ENCODE data around the gene ENO1.
"Not testable (repeated sequence)": the region's sequence is repeated elsewhere in the genome, so short reads cannot be mapped to it uniquely, and the experiment has no call there.

ENO1 gene

DNA sequence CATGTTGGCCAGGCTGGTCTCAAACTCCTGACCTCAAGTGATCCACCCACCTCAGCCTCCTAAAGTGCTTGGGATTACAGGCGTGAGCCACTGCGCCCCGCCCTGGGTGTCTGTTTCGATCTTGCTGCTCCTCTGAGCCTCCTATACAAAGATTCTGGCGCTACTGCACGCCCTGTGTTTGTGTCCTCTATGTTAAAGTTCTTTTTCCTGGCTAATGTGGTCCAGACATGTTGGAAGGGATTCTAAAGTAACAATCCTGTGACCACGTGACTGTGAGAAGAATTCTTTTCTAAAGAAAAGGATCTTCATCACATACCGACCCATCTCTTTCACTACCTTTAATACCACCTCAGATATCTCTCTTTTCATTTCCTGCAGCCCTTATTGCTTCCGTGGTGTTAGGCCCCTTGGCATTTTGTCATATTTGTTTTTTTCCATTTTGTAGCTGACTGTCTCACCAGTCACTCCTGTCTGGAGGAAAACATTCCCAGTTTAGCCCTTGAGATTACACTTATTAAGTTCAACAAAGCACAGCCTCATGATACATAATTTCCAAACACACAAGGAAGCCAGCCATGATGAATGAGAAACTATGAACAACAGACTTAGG, 27.2 kb upstream of the ENO1 start:
- Histone ChIP-seq H3K36me3 (replicated peaks) (no peaks in the 10 kb centered on the region), H3K4me1 (no peaks in the 10 kb centered on the region; the same call in 1 of the 2 replicates), H3K27me3 (ENCODE audit: low read depth) (no peaks in the 10 kb centered on the region), H3K4me3 (no peak overlapping the region), H3K9me3 (no peaks in the 10 kb centered on the region)
- in situ Hi-C loops (cut with MboI; ENCODE audit: low sequenced_read_pairs), result no loop called here
- DNase-seq (ENCODE audit: low spot score in 2 of 2), result peak in 1 of 2 experiments; percentile 32

DNA sequence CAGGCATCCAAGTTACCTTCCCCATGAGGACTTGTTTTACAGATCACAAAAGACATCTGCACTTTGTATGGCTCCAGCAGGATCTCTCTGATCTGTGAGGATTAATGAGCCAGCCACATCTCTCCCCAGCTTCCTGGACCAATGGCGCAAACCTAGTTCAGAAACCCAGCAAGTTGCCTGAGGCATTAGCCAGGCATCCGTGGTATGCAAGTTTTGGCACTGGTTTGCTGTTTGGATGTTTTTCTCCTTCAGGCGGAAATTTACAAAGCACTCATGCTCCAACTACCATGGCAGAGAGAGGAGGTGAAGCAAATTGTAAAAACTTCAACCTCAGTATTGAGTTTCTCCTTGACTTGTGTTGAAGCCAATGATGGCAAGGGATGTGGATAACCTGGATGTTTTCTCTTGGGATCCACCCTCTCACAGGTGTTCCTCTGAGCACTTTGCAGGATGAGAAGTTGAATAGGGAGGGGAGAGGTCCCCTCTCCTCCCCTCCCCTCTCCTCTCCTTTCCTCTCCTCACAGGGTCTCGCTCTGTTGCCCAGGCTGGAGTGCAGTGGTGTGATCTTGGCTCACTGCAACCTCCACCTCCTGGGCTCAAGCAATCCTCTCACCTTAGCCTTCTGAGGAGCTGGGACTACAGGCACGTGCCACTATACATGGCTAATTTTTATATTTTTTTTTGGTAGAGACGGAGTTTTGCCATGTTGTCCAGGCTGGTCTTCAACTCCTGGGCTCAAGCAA, 25.6 kb upstream of the ENO1 start:
- in situ Hi-C loops (cut with MboI; ENCODE audit: low sequenced_read_pairs), result no loop called here
- Histone ChIP-seq H3K27me3 (ENCODE audit: low read depth) (no peaks in the 10 kb centered on the region), H3K4me1 (no peaks in the 10 kb centered on the region; the same call in 1 of the 2 replicates), H3K4me3 (no peak overlapping the region), H3K9me3 (no peaks in the 10 kb centered on the region), H3K36me3 (replicated peaks) (no peaks in the 10 kb centered on the region)
- peak in 1 of 2 experiments; percentile 56 for DNase-seq (ENCODE audit: low spot score in 2 of 2)

DNA sequence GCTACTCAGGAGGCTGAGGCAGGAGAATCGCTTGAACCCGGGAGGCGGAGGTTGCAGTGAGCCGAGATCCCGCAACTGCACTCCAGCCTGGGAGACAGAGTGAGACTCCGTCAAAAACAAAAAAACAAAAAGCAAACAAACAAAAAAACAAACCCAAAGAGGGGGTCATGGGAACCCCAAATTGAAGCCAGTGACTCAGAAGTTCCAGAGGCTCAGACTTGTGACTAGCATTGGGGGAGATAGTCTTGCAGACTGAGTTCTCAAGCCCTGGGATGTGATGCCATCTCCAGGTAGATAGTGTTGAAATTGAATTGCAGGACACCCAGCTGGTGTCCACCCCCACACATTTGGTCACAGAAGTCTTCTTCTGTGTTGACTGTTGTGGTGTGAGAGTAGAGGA, 24.9 kb upstream of the ENO1 start:
- in situ Hi-C loops (cut with MboI; ENCODE audit: low sequenced_read_pairs), result no loop called here
- H3K27me3 ChIP-seq (ENCODE audit: low read depth), result no peaks in the 10 kb centered on the region
- no peak for DNase-seq (ENCODE audit: low spot score in 2 of 2)
- H3K4me1 ChIP-seq, result no peaks in the 10 kb centered on the region; the same call in 1 of the 2 replicates
- no peak overlapping the region for H3K4me3 ChIP-seq
- H3K9me3 ChIP-seq, result no peaks in the 10 kb centered on the region
- no peaks in the 10 kb centered on the region for H3K36me3 ChIP-seq (replicated peaks)

DNA sequence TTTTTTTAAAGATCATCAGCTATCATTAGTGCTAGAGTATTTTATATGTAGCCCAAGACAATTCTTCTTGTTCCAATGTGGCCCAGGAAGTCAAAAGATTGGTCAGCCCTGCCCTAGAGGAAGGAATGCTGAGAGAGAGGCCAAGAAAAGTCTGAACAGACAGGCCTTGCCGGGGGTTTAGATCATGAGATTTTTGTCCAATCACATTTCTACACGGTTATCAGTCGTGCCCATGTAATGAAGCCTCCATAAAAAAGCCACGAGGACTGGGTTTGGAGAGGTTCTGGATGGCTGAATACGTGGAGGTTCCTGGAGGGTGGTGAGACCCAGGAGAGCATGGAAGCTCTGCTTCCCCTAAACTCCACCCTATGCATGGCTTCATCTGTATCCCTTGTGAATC, 24.3 kb upstream of the ENO1 start:
- in situ Hi-C loops (cut with MboI; ENCODE audit: low sequenced_read_pairs), result no loop called here
- DNase-seq (ENCODE audit: low spot score in 2 of 2), result no peak

DNA sequence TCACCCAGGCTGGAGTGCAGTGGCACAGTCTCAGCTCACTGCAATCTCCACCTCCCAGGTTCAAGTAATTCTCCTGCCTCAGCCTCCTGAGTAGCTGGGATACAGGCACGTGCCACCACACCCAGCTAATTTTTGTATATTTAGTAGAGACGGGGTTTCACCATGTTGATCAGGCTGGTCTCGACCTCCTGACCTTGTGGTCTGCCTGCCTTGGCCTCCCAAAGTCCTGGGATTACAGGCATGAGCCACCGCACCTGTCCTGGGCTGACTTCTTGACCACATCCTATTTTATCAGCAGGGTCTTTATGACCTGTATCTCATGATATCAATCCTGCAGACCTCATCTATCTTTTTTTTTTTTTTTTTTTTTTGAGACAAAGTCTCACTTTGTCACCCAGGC, 22.2 kb upstream of the ENO1 start:
- DNase-seq (ENCODE audit: low spot score in 2 of 2); H3K36me3 ChIP-seq (replicated peaks); H3K4me1 ChIP-seq; in situ Hi-C loops (cut with MboI; ENCODE audit: low sequenced_read_pairs); H3K9me3 ChIP-seq; H3K27me3 ChIP-seq (ENCODE audit: low read depth); H3K4me3 ChIP-seq: not testable (repeated sequence)

More for the DNA sequence above, 24.3 kb upstream of the ENO1 start:
- no peaks in the 10 kb centered on the region for H3K36me3 ChIP-seq (replicated peaks)
- H3K9me3 ChIP-seq, result no peaks in the 10 kb centered on the region
- H3K27me3 ChIP-seq (ENCODE audit: low read depth), result no peaks in the 10 kb centered on the region
- H3K4me1 ChIP-seq, result no peaks in the 10 kb centered on the region; the same call in 1 of the 2 replicates
- H3K4me3 ChIP-seq, result no peak overlapping the region

DNA sequence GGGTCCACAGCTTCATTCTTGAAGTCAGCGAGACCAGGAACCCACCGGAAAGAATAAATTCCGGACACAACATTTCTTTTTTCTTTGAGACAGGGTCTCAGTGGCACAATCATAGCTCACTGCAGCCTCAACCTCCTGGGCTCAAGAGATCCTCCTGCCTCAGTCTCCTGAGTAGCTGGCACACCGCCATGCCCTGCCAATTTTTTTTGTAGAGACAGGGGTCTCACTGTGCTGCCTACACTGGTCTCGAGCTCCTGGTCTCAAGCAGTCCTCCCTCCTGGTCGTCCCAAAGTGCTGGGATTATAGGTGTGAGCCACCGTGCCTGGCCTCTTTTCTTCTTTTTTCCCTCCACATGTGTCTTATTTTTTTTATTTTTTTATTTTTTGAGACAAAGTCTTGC, 20.6 kb upstream of the ENO1 start:
- no peak for DNase-seq (ENCODE audit: low spot score in 2 of 2)
- Histone ChIP-seq H3K36me3 (replicated peaks) (no peaks in the 10 kb centered on the region), H3K4me1 (no peaks in the 10 kb centered on the region), H3K4me3 (no peak overlapping the region), H3K9me3 (no peaks in the 10 kb centered on the region), H3K27me3 (ENCODE audit: low read depth) (no peaks in the 10 kb centered on the region)
- in situ Hi-C loops (cut with MboI; ENCODE audit: low sequenced_read_pairs), result no loop called here

DNA sequence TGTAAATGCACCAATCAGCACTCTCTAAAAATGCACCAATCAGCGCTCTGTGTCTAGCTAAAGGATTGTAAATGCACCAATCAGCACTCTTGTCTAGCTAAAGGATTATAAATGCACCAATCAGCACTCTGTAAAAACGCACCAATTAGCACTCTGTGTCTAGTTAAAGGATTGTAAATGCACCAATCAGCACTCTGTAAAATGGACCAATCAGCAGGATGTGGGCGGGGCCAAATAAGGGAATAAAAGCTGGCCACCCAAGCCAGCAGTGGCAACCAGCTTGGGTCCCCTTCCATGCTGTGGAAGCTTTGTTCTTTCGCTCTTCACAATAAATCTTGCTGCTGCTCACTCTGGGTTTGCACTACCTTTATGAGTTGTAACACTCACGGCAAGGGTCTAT, 19.9 kb upstream of the ENO1 start:
- DNase-seq (ENCODE audit: low spot score in 2 of 2); H3K4me3 ChIP-seq; in situ Hi-C loops (cut with MboI; ENCODE audit: low sequenced_read_pairs); H3K27me3 ChIP-seq (ENCODE audit: low read depth); H3K36me3 ChIP-seq (replicated peaks); H3K9me3 ChIP-seq; H3K4me1 ChIP-seq: not testable (repeated sequence)

DNA sequence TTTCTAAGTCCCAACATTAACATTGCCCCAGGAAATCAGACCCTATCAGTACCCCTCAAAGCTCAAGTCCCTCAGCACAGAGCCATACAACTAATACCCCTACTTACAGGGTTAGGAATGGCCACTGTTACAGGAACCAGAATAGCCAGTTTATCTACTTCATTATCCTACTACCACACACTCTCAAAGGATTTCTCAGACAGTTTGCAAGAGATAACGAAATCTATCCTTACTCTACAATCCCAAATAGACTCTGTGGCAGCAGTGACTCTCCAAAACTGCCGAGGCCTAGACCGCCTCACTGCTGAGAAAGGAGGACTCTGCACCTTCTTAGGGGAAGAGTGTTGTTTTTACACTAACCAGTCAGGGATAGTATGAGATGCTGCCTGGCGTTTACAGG, 19.0 kb upstream of the ENO1 start:
- H3K9me3 ChIP-seq; H3K27me3 ChIP-seq (ENCODE audit: low read depth); H3K36me3 ChIP-seq (replicated peaks); H3K4me1 ChIP-seq; H3K4me3 ChIP-seq; DNase-seq (ENCODE audit: low spot score in 2 of 2); in situ Hi-C loops (cut with MboI; ENCODE audit: low sequenced_read_pairs): not testable (repeated sequence)

DNA sequence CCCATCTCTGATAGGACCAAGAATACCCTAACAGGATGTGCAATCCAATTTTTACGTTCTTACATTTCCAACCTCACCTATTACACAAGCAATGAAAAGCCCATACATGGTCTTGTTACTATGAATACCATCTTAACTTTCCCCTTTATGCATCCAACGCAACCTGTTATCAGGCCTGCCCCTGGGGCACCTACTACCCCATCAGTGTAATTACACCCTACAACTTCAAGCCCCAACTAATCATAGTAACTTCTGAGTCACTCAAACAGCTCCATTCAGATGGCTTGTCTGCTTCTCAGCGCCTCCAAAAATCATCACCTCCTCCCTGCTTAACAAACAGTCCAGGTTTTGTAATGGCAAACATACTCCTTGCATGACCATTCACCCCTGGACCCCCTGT, 18.3 kb upstream of the ENO1 start:
- H3K36me3 ChIP-seq (replicated peaks); H3K4me1 ChIP-seq; H3K9me3 ChIP-seq; H3K4me3 ChIP-seq; DNase-seq (ENCODE audit: low spot score in 2 of 2); in situ Hi-C loops (cut with MboI; ENCODE audit: low sequenced_read_pairs); H3K27me3 ChIP-seq (ENCODE audit: low read depth): not testable (repeated sequence)

DNA sequence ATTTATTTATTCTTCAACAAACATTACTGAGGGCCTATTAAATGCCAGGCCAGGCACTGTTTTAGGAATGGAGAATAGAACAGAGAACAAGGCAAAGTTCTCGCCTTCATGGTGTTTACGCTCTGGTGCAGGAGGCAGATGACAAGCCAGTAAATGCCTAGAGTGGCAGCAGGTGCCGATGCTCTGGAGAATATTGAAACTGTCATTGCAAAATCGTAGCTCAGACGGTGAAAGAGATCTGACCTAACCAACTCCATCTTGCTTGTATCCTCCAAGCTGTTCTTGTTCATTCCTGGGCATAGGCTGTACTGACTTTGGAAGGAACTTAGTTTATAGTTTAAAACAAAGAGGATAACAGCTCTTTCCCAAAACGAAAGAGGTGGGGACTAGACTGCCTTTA, 13.5 kb upstream of the ENO1 start:
- DNase-seq (ENCODE audit: low spot score in 2 of 2), result no peak
- H3K9me3 ChIP-seq, result no peaks in the 10 kb centered on the region
- no peak overlapping the region for H3K4me3 ChIP-seq
- no peaks in the 10 kb centered on the region for H3K36me3 ChIP-seq (replicated peaks)
- H3K27me3 ChIP-seq (ENCODE audit: low read depth), result no peaks in the 10 kb centered on the region
- in situ Hi-C loops (cut with MboI; ENCODE audit: low sequenced_read_pairs), result no loop called here
- no peaks in the 10 kb centered on the region for H3K4me1 ChIP-seq

DNA sequence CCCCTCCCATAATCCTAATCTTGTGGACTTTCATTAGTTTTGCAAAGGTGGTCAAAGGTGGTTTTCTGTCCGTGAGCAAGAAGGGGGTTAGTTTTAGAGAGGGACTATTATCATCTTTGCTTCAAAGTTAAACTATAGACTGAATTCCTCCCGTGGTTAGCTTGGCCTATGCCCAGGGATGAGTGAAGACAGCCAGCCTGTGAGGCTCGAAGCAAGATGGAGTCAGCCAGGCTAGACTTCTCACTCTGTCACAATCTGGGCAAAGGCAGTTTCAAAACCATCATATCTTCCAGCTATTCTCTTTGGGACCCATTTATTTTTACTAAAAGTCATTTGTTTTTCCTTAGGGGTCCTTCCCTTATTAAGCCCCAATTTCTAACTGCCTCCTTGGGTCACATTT, 12.9 kb upstream of the ENO1 start:
- in situ Hi-C loops (cut with MboI; ENCODE audit: low sequenced_read_pairs), result no loop called here
- no peak overlapping the region for H3K4me3 ChIP-seq

DNA sequence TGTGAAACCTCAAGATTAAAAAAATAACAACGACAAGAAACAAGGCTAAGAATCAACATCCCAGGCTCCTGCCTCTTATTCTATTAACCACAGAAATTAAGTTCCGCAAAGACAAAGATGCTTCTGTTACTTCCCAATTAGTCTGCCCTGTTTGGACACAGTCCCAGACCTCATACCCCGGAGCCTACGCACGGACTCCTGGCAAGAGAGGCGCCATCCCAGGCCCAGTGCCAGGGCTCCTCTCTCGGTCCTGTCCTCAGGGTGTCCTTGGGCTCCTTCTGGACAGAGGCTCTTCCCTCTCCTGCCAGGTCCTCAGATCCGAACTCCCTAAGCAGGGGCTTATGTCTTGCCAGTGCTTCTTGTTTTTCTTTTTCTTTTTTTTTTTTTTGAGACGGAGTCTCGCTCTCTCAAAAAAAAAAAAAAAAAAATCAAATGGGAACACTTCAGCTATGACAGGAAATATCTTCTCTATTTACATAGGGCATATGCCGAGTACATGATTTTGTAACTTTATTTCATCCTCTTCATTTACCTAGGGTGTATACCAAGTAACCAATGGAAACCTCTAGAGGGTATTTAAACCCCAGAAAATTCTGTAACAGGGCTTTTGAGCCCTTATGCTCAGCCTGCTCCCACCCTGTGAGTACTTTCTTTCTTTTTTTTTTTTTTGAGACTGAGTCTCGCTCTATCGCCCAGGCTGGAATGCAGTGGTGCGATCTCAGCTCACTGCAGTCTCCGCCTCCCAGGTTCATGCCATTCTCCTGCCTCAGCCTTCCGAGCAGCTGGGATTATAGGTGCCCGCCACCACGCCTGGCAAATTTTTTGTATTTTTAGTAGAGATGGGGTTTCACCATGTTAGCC, 11.7 kb upstream of the ENO1 start:
- in situ Hi-C loops (cut with MboI; ENCODE audit: low sequenced_read_pairs), result no loop called here
- Histone ChIP-seq H3K9me3 (no peaks in the 10 kb centered on the region), H3K27me3 (ENCODE audit: low read depth) (no peaks in the 10 kb centered on the region), H3K4me3 (no peak overlapping the region), H3K36me3 (replicated peaks) (no peaks in the 10 kb centered on the region), H3K4me1 (no peaks in the 10 kb centered on the region)
- DNase-seq (ENCODE audit: low spot score in 2 of 2), result no peak

More for the DNA sequence above, 12.9 kb upstream of the ENO1 start:
- H3K27me3 ChIP-seq (ENCODE audit: low read depth), result no peaks in the 10 kb centered on the region
- no peaks in the 10 kb centered on the region for H3K36me3 ChIP-seq (replicated peaks)
- no peaks in the 10 kb centered on the region for H3K9me3 ChIP-seq
- DNase-seq (ENCODE audit: low spot score in 2 of 2), result no peak
- H3K4me1 ChIP-seq, result no peaks in the 10 kb centered on the region

DNA sequence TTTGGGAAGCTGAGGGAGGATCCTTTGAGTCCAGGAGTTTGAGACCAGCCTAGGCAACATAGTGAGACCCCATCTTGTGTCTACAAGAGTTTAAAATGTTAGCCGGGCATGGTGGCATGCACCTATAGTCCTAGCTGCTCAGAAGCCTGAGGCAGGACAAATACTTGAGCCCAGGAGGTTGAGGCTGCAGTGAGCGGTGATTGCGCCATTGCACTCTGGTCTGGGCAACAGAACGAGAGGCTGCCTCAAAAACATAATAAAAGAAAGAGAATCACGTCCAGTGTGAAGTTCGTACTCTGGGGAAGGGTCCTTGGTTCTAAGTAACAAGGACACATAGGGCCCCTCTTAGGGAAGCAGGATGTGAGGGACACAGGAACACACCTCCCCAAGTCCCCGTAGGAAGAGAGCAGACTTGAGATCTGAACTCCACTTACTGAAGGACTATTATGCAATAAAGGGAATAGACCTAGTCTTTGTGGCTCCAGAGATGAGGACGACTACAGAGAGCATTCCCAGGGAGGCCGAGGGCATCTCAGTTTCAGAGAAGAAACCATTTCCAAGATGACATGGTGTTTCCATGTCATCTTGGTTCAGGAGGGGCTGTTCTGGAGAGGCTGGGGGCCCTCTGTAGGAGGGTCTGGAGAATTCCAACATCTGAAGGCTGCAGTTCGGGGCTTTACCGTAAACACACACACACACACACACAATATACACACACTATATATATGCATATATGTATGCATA, 10.8 kb upstream of the ENO1 start:
- no peak overlapping the region for H3K4me3 ChIP-seq
- in situ Hi-C loops (cut with MboI; ENCODE audit: low sequenced_read_pairs), result no loop called here
- no peaks in the 10 kb centered on the region for H3K36me3 ChIP-seq (replicated peaks)
- H3K4me1 ChIP-seq, result no peaks in the 10 kb centered on the region
- no peaks in the 10 kb centered on the region for H3K9me3 ChIP-seq
- H3K27me3 ChIP-seq (ENCODE audit: low read depth), result no peaks in the 10 kb centered on the region
- DNase-seq (ENCODE audit: low spot score in 2 of 2), result no peak
